Measurements from ENCODE around the gene CCDC13.

The CCDC13 gene

GRCh38 chr3:42750834-42751233 lies 22.2 kb downstream of the CCDC13 start (continued):
- TF ChIP-seq PATZ1 (CRISPR knock-in tag; IDR thresholded peaks at IDR 0.05; ENCODE audit: borderline replicate concordance) (no peak), ZC3H10 (CRISPR knock-in tag; IDR thresholded peaks at IDR 0.05) (no peak), PPARA (CRISPR knock-in tag; IDR thresholded peaks at IDR 0.05; ENCODE audit: borderline replicate concordance) (no peak), ESRRG (CRISPR knock-in tag; IDR thresholded peaks at IDR 0.05) (no peak), POU6F1 (CRISPR knock-in tag; IDR thresholded peaks at IDR 0.05; ENCODE audit: borderline replicate concordance, low read depth) (no peak), ARNTL (CRISPR knock-in tag; IDR thresholded peaks at IDR 0.05; ENCODE audit: borderline replicate concordance, low read depth) (no peak), BACH2 (CRISPR knock-in tag; IDR thresholded peaks at IDR 0.05; ENCODE audit: borderline replicate concordance) (no peak), ISL1 (CRISPR knock-in tag; IDR thresholded peaks at IDR 0.05) (no peak), SNAI2 (CRISPR knock-in tag; IDR thresholded peaks at IDR 0.05) (no peak), CSDC2 (CRISPR knock-in tag; IDR thresholded peaks at IDR 0.05) (no peak), ZFP3 (CRISPR knock-in tag; IDR thresholded peaks at IDR 0.05) (no peak), TOX (CRISPR knock-in tag; IDR thresholded peaks at IDR 0.05; ENCODE audit: borderline replicate concordance) (no peak), TCF4 (CRISPR knock-in tag; IDR thresholded peaks at IDR 0.05; ENCODE audit: borderline replicate concordance) (no peak), CREB5 (CRISPR knock-in tag; IDR thresholded peaks at IDR 0.05; ENCODE audit: low read depth) (no peak), RARB (CRISPR knock-in tag; IDR thresholded peaks at IDR 0.05) (no peak)

- ATAC-seq: peak; percentile 62
- TF ChIP-seq GLIS3 (CRISPR knock-in tag; IDR thresholded peaks at IDR 0.05) (no peak), ZFP3 (CRISPR knock-in tag; IDR thresholded peaks at IDR 0.05) (no peak), CSRNP3 (CRISPR knock-in tag; IDR thresholded peaks at IDR 0.05) (no peak), TSHZ2 (CRISPR knock-in tag; IDR thresholded peaks at IDR 0.05) (no peak), ZC3H10 (CRISPR knock-in tag; IDR thresholded peaks at IDR 0.05) (no peak), OSR1 (CRISPR knock-in tag; IDR thresholded peaks at IDR 0.05) (no peak), ESRRG (CRISPR knock-in tag; IDR thresholded peaks at IDR 0.05) (no peak), PPARA (CRISPR knock-in tag; IDR thresholded peaks at IDR 0.05; ENCODE audit: borderline replicate concordance) (no peak), CSDC2 (CRISPR knock-in tag; IDR thresholded peaks at IDR 0.05) (no peak), TOX (CRISPR knock-in tag; IDR thresholded peaks at IDR 0.05; ENCODE audit: borderline replicate concordance) (no peak), TCF4 (CRISPR knock-in tag; IDR thresholded peaks at IDR 0.05; ENCODE audit: borderline replicate concordance) (no peak), PATZ1 (CRISPR knock-in tag; IDR thresholded peaks at IDR 0.05; ENCODE audit: borderline replicate concordance) (no peak), POU6F1 (CRISPR knock-in tag; IDR thresholded peaks at IDR 0.05; ENCODE audit: borderline replicate concordance, low read depth) (no peak), ZNF565 (CRISPR knock-in tag; conservative IDR thresholded peaks at IDR 0.05; ENCODE audit: low read depth) (no peak), ZNF8 (CRISPR knock-in tag; IDR thresholded peaks at IDR 0.05) (no peak), ZFP30 (CRISPR knock-in tag; IDR thresholded peaks at IDR 0.05) (no peak), BACH2 (CRISPR knock-in tag; IDR thresholded peaks at IDR 0.05; ENCODE audit: borderline replicate concordance) (no peak)
Observed at GRCh38 chr3:42749753-42750231, 23.3 kb downstream of the CCDC13 start.
